ENCODE measurements around the gene HSD3B7.

DNA sequence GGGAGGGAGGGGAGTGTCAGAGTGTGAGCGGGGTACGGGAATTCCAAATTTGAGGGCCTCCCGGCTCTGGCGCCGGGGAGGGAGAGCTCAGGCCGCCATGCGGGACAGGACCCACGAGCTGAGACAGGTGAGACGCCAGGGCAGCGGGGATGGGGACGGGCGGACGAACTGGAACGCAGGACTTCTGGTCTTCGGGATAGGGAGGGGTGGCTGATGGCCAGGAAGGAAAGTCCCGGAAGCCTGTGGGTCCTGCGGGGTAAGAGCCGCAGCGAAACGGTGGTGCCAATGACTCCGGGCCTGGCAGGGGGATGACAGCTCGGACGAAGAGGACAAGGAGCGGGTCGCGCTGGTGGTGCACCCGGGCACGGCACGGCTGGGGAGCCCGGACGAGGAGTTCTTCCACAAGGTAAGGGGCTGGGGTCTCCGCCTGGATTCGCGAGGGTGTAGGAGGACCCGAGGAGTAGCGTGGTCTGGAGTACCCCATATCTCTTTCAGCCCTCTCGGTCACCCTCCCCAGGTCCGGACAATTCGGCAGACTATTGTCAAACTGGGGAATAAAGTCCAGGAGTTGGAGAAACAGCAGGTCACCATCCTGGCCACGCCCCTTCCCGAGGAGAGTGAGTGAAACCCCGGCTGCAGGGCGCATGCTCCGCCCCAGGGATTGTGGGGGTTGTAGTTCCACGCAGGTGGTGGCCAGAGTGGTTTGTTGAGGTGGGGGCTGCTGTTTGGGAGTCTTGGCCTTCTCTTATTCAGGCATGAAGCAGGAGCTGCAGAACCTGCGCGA, 48.9 kb downstream of the HSD3B7 start:
- TF ChIP-seq, protein P1, sequence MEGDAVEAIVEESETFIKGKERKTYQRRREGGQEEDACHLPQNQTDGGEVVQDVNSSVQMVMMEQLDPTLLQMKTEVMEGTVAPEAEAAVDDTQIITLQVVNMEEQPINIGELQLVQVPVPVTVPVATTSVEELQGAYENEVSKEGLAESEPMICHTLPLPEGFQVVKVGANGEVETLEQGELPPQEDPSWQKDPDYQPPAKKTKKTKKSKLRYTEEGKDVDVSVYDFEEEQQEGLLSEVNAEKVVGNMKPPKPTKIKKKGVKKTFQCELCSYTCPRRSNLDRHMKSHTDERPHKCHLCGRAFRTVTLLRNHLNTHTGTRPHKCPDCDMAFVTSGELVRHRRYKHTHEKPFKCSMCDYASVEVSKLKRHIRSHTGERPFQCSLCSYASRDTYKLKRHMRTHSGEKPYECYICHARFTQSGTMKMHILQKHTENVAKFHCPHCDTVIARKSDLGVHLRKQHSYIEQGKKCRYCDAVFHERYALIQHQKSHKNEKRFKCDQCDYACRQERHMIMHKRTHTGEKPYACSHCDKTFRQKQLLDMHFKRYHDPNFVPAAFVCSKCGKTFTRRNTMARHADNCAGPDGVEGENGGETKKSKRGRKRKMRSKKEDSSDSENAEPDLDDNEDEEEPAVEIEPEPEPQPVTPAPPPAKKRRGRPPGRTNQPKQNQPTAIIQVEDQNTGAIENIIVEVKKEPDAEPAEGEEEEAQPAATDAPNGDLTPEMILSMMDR (conservative IDR thresholded peaks at IDR 0.05; ENCODE audit: low read length), result no peak
- no peak for TF ChIP-seq EZH2phosphoT487 (IDR thresholded peaks at IDR 0.05; ENCODE audit: borderline replicate concordance, low read depth, low read length)

Measured in OCI-LY7 (cell line).